PFSK-1 (cell line): ENCODE data around the gene CTIF.

Experiments used
- FOXP2 ChIP-seq: optimal IDR thresholded peaks from 2 replicates; pipeline ENCODE3; 2011; ENCODE audit warnings: borderline replicate concordance, control low read depth, inconsistent platforms; ENCODE audit not compliant: insufficient read depth; ENCODE audit errors: extremely low read length, extremely low read depth
- POLR2AphosphoS5 ChIP-seq: IDR thresholded peaks from 2 replicates; pipeline ENCODE4 v1.6.1; 2012; ENCODE audit warnings: low read depth, mild to moderate bottlenecking, control low read depth, low read length, moderate library complexity
- SIN3A ChIP-seq: IDR thresholded peaks from 2 replicates; pipeline ENCODE4 v1.6.1; 2012; ENCODE audit warnings: mild to moderate bottlenecking, low read length, moderate library complexity, borderline replicate concordance; ENCODE audit not compliant: insufficient read depth
- TAF1 ChIP-seq: IDR thresholded peaks from 2 replicates; pipeline ENCODE4 v1.6.1; 2012; ENCODE audit warnings: low read length, control low read depth, borderline replicate concordance; ENCODE audit not compliant: insufficient read depth
- TF ChIP-seq, protein P1 (sequence below), 2 experiments: IDR thresholded peaks; 2 replicates each; pipeline versions ENCODE4 v1.6.1 to v1.8.0; 2011 to 2012; ENCODE audit warnings: low read depth in 2 of 2, low read length in 2 of 2, control low read depth in 1 of 2, inconsistent platforms in 1 of 2, mild to moderate bottlenecking in 1 of 2, moderate library complexity in 1 of 2; ENCODE audit not compliant: insufficient read depth in 1 of 2

DNA sequence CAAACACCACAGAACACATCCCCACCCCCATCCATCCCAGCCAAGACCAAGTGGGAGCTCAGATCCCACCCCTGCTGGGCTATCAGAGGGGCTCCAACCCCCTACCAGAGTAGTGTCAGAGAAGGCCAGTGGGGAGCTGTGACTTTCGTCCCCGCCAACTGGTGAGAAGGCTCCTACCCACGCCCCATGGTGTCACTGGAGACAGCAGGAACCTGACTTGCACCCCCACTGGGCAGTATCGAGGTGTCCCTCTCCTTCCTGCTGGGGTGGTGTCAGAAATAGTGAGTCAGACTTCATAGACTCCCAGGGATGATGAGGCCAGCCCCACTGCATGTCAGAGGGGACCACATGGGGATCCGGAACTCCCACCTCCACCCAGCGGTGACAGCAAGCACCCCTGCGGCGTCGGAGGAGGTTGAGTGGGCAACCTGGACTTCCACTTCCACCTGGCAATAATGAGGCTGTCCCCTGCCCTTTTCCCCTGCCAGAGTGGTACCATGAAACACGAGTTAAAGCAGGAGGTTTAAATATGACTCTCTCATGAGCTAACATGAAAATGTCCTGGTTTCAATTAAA lies 106.7 kb downstream of the CTIF start:
- TF ChIP-seq, protein P1, sequence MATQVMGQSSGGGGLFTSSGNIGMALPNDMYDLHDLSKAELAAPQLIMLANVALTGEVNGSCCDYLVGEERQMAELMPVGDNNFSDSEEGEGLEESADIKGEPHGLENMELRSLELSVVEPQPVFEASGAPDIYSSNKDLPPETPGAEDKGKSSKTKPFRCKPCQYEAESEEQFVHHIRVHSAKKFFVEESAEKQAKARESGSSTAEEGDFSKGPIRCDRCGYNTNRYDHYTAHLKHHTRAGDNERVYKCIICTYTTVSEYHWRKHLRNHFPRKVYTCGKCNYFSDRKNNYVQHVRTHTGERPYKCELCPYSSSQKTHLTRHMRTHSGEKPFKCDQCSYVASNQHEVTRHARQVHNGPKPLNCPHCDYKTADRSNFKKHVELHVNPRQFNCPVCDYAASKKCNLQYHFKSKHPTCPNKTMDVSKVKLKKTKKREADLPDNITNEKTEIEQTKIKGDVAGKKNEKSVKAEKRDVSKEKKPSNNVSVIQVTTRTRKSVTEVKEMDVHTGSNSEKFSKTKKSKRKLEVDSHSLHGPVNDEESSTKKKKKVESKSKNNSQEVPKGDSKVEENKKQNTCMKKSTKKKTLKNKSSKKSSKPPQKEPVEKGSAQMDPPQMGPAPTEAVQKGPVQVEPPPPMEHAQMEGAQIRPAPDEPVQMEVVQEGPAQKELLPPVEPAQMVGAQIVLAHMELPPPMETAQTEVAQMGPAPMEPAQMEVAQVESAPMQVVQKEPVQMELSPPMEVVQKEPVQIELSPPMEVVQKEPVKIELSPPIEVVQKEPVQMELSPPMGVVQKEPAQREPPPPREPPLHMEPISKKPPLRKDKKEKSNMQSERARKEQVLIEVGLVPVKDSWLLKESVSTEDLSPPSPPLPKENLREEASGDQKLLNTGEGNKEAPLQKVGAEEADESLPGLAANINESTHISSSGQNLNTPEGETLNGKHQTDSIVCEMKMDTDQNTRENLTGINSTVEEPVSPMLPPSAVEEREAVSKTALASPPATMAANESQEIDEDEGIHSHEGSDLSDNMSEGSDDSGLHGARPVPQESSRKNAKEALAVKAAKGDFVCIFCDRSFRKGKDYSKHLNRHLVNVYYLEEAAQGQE (IDR thresholded peaks at IDR 0.05; ENCODE audit: insufficient read depth in 1 of 2, low read depth in 2 of 2, low read length in 2 of 2), result no peak
- no peak for TF ChIP-seq SIN3A
- no peak for TF ChIP-seq TAF1
- no peak for TF ChIP-seq POLR2AphosphoS5
- TF ChIP-seq FOXP2, result no peak
